H1 (cell line): ENCODE measurements around the gene MCM3AP. TPM values are rescaled to one million over a fixed set of nuclear protein-coding genes. Genes with fewer than 3 reads are reported as not detected.

Experiments
- CTCF ChIA-PET: fragments of 300-600 bp; sonication (Branson Sonifier 250); formaldehyde crosslinking; loops from one replicate; lab custom pipeline; 2021; ENCODE audit not compliant: partially characterized antibody; lab: Charles Lee
- POLR2A ChIA-PET: fragments of 300-600 bp; sonication (Branson Sonifier 250); formaldehyde crosslinking; loops from one replicate; lab custom pipeline; 2021; ENCODE audit warnings: inconsistent platforms; ENCODE audit not compliant: partially characterized antibody; lab: Charles Lee
- DNase-seq, 2 experiments: peaks; one replicate each; pipeline versions ENCODE4 v3.0.0 to v3.0.0-alpha.2; 2010 to 2022; ENCODE audit warnings: low spot score in 2 of 2, low read depth in 1 of 2, mixed read lengths in 1 of 2
- FAIRE-seq: peaks from 2 replicates; lab custom pipeline; 2011; peaks lifted over from hg19 to GRCh38; lab: Jason Lieb, UNC
- H2AFZ ChIP-seq: 2 replicates; pipeline ENCODE4 v1.8.1; 2012; ENCODE audit warnings: low read length, inconsistent platforms
- H2AK5ac ChIP-seq: 2 replicates; pipeline ENCODE4 v1.6.1; 2013; ENCODE audit warnings: low read depth, low read length
- H2BK120ac ChIP-seq: replicated peaks from 2 replicates; pipeline ENCODE3; 2013; ENCODE audit warnings: low read depth, low read length, inconsistent platforms
- H2BK12ac ChIP-seq: 2 replicates; pipeline ENCODE4 v1.6.1; 2013; ENCODE audit warnings: low read depth, low read length
- H2BK15ac ChIP-seq: 2 replicates; pipeline ENCODE4 v1.6.1; 2013; ENCODE audit warnings: low read length
- H2BK20ac ChIP-seq: 2 replicates; pipeline ENCODE4 v1.6.1; 2013; ENCODE audit warnings: low read length
- H2BK5ac ChIP-seq: 2 replicates; pipeline ENCODE4 v1.6.1; 2013; ENCODE audit warnings: low read depth, low read length
- H3K14ac ChIP-seq: 2 replicates; pipeline ENCODE4 v1.6.1; 2013; ENCODE audit warnings: inconsistent platforms; ENCODE audit not compliant: insufficient read length
- H3K18ac ChIP-seq: 2 replicates; pipeline ENCODE4 v1.6.1; 2013; ENCODE audit warnings: low read length; ENCODE audit errors: extremely low read depth
- H3K23ac ChIP-seq: 2 replicates; pipeline ENCODE4 v1.6.1; 2013; ENCODE audit warnings: inconsistent platforms; ENCODE audit not compliant: insufficient read length
- H3K23me2 ChIP-seq: 2 replicates; pipeline ENCODE4 v1.6.1; 2013; ENCODE audit warnings: low read depth, low read length
- H3K27ac ChIP-seq: 2 replicates; pipeline ENCODE4 v1.6.1; 2011; ENCODE audit warnings: low read depth, low read length, inconsistent platforms
- H3K27me3 ChIP-seq, 4 experiments: replicated peaks in 1 of 4; 1 replicate in 1 of 4; 2 replicates in 3 of 4; pipeline versions ENCODE4 v1.6.1 to v1.8.1; 2011 to 2013; ENCODE audit warnings: low read length in 3 of 4, mild to moderate bottlenecking in 3 of 4, inconsistent platforms in 2 of 4, mixed read lengths in 2 of 4, moderate library complexity in 1 of 4; ENCODE audit not compliant: control insufficient read depth in 3 of 4, insufficient read depth in 3 of 4; ENCODE audit errors: extremely low read depth in 1 of 4
- H3K36me3 ChIP-seq, 4 experiments: 2 replicates each; pipeline versions ENCODE4 v1.6.1 to v1.8.1; 2011 to 2013; ENCODE audit warnings: mild to moderate bottlenecking in 4 of 4, low read length in 3 of 4, moderate library complexity in 2 of 4, control low read depth in 1 of 4, inconsistent platforms in 1 of 4; ENCODE audit not compliant: insufficient read depth in 4 of 4, control insufficient read depth in 2 of 4
- H3K4ac ChIP-seq: replicated peaks from 2 replicates; pipeline ENCODE3; 2013; ENCODE audit warnings: low read length, low read depth, mixed read lengths, inconsistent platforms; ENCODE audit not compliant: insufficient read length
- H3K4me1 ChIP-seq, 4 experiments: replicated peaks in 1 of 4; 1 replicate in 1 of 4; 2 replicates in 3 of 4; pipeline versions ENCODE4 v1.6.1 to v1.8.1; 2011 to 2013; ENCODE audit warnings: low read length in 3 of 4, inconsistent platforms in 2 of 4, mixed read lengths in 1 of 4; ENCODE audit not compliant: insufficient read depth in 4 of 4, control insufficient read depth in 3 of 4
- H3K4me2 ChIP-seq, 2 experiments: 2 replicates each; pipeline versions ENCODE4 v1.6.1 to v1.8.1; 2011 to 2013; ENCODE audit warnings: low read depth in 2 of 2, low read length in 2 of 2, control low read depth in 1 of 2, inconsistent platforms in 1 of 2, mild to moderate bottlenecking in 1 of 2; ENCODE audit not compliant: insufficient read depth in 1 of 2
- H3K4me3 ChIP-seq, 4 experiments: fragments of 200-600, 300-600 bp in 1 of 4; sonication (generic), shearing (Covaris generic), sonication (Bioruptor Twin) in 1 of 4; 2 replicates each; pipeline versions ENCODE4 v1.5.1 to v1.8.1; 2011 to 2016; ENCODE audit warnings: low read length in 4 of 4, low read depth in 3 of 4, control low read depth in 2 of 4, inconsistent platforms in 2 of 4, mild to moderate bottlenecking in 2 of 4, mixed read lengths in 1 of 4, moderate library complexity in 1 of 4; ENCODE audit not compliant: insufficient read depth in 2 of 4; ENCODE audit errors: extremely low read depth in 1 of 4
- H3K56ac ChIP-seq: replicated peaks from 2 replicates; pipeline ENCODE3; 2013; ENCODE audit warnings: low read depth, mild to moderate bottlenecking, mixed read lengths, low read length, inconsistent platforms; ENCODE audit not compliant: insufficient read length
- H3K79me1 ChIP-seq: 2 replicates; pipeline ENCODE4 v1.6.1; 2013; ENCODE audit warnings: low read depth, low read length, control low read depth
- H3K79me2 ChIP-seq, 2 experiments: 2 replicates each; pipeline versions ENCODE4 v1.6.1 to v1.8.1; 2012 to 2013; ENCODE audit warnings: low read length in 2 of 2, mild to moderate bottlenecking in 2 of 2, inconsistent platforms in 1 of 2; ENCODE audit not compliant: insufficient read depth in 2 of 2, control insufficient read depth in 1 of 2
- H3K9ac ChIP-seq, 4 experiments: replicated peaks in 1 of 4; 1 replicate in 1 of 4; 2 replicates in 3 of 4; pipeline versions ENCODE4 v1.6.1 to v1.8.1; 2011 to 2013; ENCODE audit warnings: low read depth in 3 of 4, low read length in 3 of 4, control low read depth in 2 of 4, mild to moderate bottlenecking in 2 of 4, moderate library complexity in 2 of 4, inconsistent platforms in 1 of 4; ENCODE audit errors: extremely low read depth in 1 of 4
- H3K9me3 ChIP-seq, 2 experiments: 2 replicates each; pipeline versions ENCODE4 v1.6.1 to v1.8.1; 2012 to 2013; ENCODE audit warnings: mild to moderate bottlenecking in 2 of 2, moderate library complexity in 2 of 2, control low read depth in 1 of 2, inconsistent platforms in 1 of 2, low read depth in 1 of 2, low read length in 1 of 2, mixed read lengths in 1 of 2; ENCODE audit not compliant: insufficient read depth in 2 of 2
- H4K20me1 ChIP-seq, 2 experiments: replicated peaks in 1 of 2; 2 replicates each; pipeline versions ENCODE3 to v1.8.1; 2011 to 2013; ENCODE audit warnings: inconsistent platforms in 2 of 2, low read length in 2 of 2, mild to moderate bottlenecking in 1 of 2; ENCODE audit not compliant: insufficient read depth in 2 of 2, control insufficient read depth in 1 of 2
- H4K5ac ChIP-seq: 2 replicates; pipeline ENCODE4 v1.6.1; 2013; ENCODE audit warnings: low read length, low read depth, mixed read lengths, inconsistent platforms; ENCODE audit not compliant: insufficient read length
- H4K8ac ChIP-seq: 2 replicates; pipeline ENCODE4 v1.8.0; 2013; ENCODE audit warnings: mild to moderate bottlenecking, moderate library complexity, low read length, inconsistent platforms; ENCODE audit not compliant: insufficient read depth; ENCODE audit errors: extremely low read depth
- H4K91ac ChIP-seq: replicated peaks from 2 replicates; pipeline ENCODE3; 2013; ENCODE audit warnings: low read length, mixed read lengths, inconsistent platforms; ENCODE audit not compliant: insufficient read length
- ATF3 ChIP-seq: IDR thresholded peaks from 2 replicates; pipeline ENCODE4 v1.6.1; 2011; ENCODE audit warnings: low read depth, mild to moderate bottlenecking, low read length; ENCODE audit not compliant: insufficient read depth
- CTBP2 ChIP-seq: IDR thresholded peaks from 2 replicates; pipeline ENCODE4 v1.7.0; 2011; ENCODE audit warnings: borderline replicate concordance, mild to moderate bottlenecking, moderate library complexity, mixed read lengths, low read length; ENCODE audit not compliant: insufficient read depth, insufficient read length
- GABPA ChIP-seq: IDR thresholded peaks from 2 replicates; pipeline ENCODE4 v1.6.1; 2011; ENCODE audit warnings: mild to moderate bottlenecking, low read length, moderate library complexity, borderline replicate concordance; ENCODE audit not compliant: insufficient read depth
- JUN ChIP-seq: IDR thresholded peaks from 2 replicates; pipeline ENCODE4 v1.6.1; 2011; ENCODE audit warnings: low read depth, mild to moderate bottlenecking, improper control_type of control experiment, low read length
- NANOG ChIP-seq: IDR thresholded peaks from 2 replicates; pipeline ENCODE4 v1.6.1; 2011; ENCODE audit warnings: low read length, low read depth, mild to moderate bottlenecking, inconsistent platforms; ENCODE audit not compliant: insufficient read depth, poor library complexity, severe bottlenecking
- RXRA ChIP-seq: IDR thresholded peaks from 2 replicates; pipeline ENCODE4 v1.6.1; 2011; ENCODE audit warnings: low read depth, mild to moderate bottlenecking, low read length, moderate library complexity; ENCODE audit not compliant: insufficient read depth
- SIN3A ChIP-seq, 2 experiments: IDR thresholded peaks in 1 of 2; conservative IDR thresholded peaks in 1 of 2; 2 replicates each; pipeline ENCODE4 v1.6.1; 2011 to 2012; ENCODE audit warnings: low read length in 2 of 2, improper control_type of control experiment in 1 of 2, low read depth in 1 of 2, mild to moderate bottlenecking in 1 of 2
- SIRT6 ChIP-seq: IDR thresholded peaks from one replicate; pipeline ENCODE4 v1.7.1; 2012; ENCODE audit warnings: low read length, inconsistent platforms
- SUZ12 ChIP-seq: fragments of 200-600 bp; sonication (generic); IDR thresholded peaks from 2 replicates; pipeline ENCODE4 v1.6.1; 2012; ENCODE audit warnings: mild to moderate bottlenecking, inconsistent platforms, low read length, moderate library complexity, mixed read lengths
- WGBS, 2 experiments: shearing (Covaris generic) in 1 of 2; methylation state at CpG; one replicate each; pipeline versions ENCODE4 v1.1.6 to v1.1.7; 2013 to 2015; ENCODE audit warnings: low lambda C conversion rate in 2 of 2, mixed read lengths in 2 of 2, inconsistent platforms in 1 of 2, low coverage in 1 of 2, missing lambda C conversion rate in 1 of 2; ENCODE audit not compliant: insufficient replicate concordance in 2 of 2, insufficient coverage in 1 of 2, insufficient read length in 1 of 2; ENCODE audit errors: extremely low coverage in 1 of 2, missing lambda C conversion rate in 1 of 2; 5-methylcytosine and 5-hydroxymethylcytosine counted together
- polyA plus RNA-seq, 7 experiments: library from polyadenylated mRNA; depleted of rRNA in 3 of 7; stranded (reverse) in 5 of 7; unstranded in 2 of 7; fragments of >200 nt in 5 of 7; fragments of 200-250 nt in 2 of 7; gene quantifications; 1 replicate in 5 of 7; 2 replicates in 1 of 7; 4 replicates in 1 of 7; pipeline versions ENCODE4 v1.2.1 to v1.2.3, GENCODE V29; 2011 to 2013; ENCODE audit warnings: missing spikeins in 2 of 7, mixed read lengths in 2 of 7
- total RNA-seq: library from RNA; stranded (reverse); fragmentation: NEBNext Ultra II Directional; extraction: Animal tissue kit (Norgen Biotek cat#: 25700); gene quantifications from 2 replicates; pipeline ENCODE4 v1.2.1, GENCODE V29; 2021
- TF ChIP-seq, protein P1 (sequence below), 3 experiments: IDR thresholded peaks; 1 replicate in 2 of 3; 2 replicates in 1 of 3; pipeline versions ENCODE4 v1.5.1 to v1.6.1; 2011; ENCODE audit warnings: low read length in 3 of 3, mild to moderate bottlenecking in 3 of 3, inconsistent platforms in 2 of 3, low read depth in 1 of 3, moderate library complexity in 1 of 3; ENCODE audit not compliant: insufficient read depth in 1 of 3; ENCODE audit errors: control extremely low read depth in 1 of 3

MCM3AP gene
- total and polyA plus RNA-seq, 2 of the 8 experiments (the other 6 are each of a cell fraction or from before 2014, with no cell fraction given): 37.2 to 119 TPM

- Histone ChIP-seq H3K9ac (no peak overlapping the region), H3K4me2 (no peak overlapping the region), H4K91ac (no peak overlapping the region), H3K4ac (no peak overlapping the region), H3K56ac (no peak overlapping the region), H3K79me1 (no peaks in the 10 kb centered on the region), H2AK5ac (no peak overlapping the region), H4K20me1 (peaks cover 7 to 32% of the 10 kb centered on the region in 2 experiments), H4K8ac (no peak overlapping the region), H3K4me3 (no peak overlapping the region), H3K79me2 (no peaks in the 10 kb centered on the region; a peak in 1 of 4 replicates), H3K27ac (no peak overlapping the region), H2AFZ (no peak overlapping the region), H2BK120ac (no peak overlapping the region), H2BK15ac (no peak overlapping the region), H4K5ac (no peak overlapping the region), H3K18ac (no peak overlapping the region), H3K9me3 (no peaks in the 10 kb centered on the region), H2BK5ac (no peak overlapping the region), H3K14ac (no peak overlapping the region), H2BK12ac (no peak overlapping the region), H3K23me2 (no peaks in the 10 kb centered on the region), H3K27me3 (no peaks in the 10 kb centered on the region), H3K4me1 (no peaks in the 10 kb centered on the region), H3K23ac (no peak overlapping the region), H2BK20ac (no peak overlapping the region), H3K36me3 (peaks cover 5 to 30% (median 20%) of the 10 kb centered on the region in 4 experiments)
- FAIRE-seq: no peak
- no peak for DNase-seq
- ChIA-PET CTCF (interaction anchor here (0.5 to 1.9 kb wide), 6 partner anchors 9 to 239 kb away, joined by 3 to 7 read pairs (median 3); no protein-coding TSS in a partner anchor), POLR2A (interaction anchor here (1.0 kb wide), 1 partner anchor 69 kb away, joined by 3 read pairs; no protein-coding TSS in a partner anchor)
- 93% methylated on average over 7 of the region's 7 CpGs; no CpG with 5 or more reads in 1 of the 2 experiments for WGBS, 2 experiments
- TF ChIP-seq JUN: no peak
- TF ChIP-seq, protein P1, sequence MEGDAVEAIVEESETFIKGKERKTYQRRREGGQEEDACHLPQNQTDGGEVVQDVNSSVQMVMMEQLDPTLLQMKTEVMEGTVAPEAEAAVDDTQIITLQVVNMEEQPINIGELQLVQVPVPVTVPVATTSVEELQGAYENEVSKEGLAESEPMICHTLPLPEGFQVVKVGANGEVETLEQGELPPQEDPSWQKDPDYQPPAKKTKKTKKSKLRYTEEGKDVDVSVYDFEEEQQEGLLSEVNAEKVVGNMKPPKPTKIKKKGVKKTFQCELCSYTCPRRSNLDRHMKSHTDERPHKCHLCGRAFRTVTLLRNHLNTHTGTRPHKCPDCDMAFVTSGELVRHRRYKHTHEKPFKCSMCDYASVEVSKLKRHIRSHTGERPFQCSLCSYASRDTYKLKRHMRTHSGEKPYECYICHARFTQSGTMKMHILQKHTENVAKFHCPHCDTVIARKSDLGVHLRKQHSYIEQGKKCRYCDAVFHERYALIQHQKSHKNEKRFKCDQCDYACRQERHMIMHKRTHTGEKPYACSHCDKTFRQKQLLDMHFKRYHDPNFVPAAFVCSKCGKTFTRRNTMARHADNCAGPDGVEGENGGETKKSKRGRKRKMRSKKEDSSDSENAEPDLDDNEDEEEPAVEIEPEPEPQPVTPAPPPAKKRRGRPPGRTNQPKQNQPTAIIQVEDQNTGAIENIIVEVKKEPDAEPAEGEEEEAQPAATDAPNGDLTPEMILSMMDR (IDR thresholded peaks at IDR 0.05; ENCODE audit: control extremely low read depth in 1 of 3, insufficient read depth in 1 of 3, low read depth in 1 of 3, low read length in 3 of 3): no peak
- TF ChIP-seq SUZ12: no peak
- no peak for TF ChIP-seq GABPA
- TF ChIP-seq CTBP2: no peak
- no peak for TF ChIP-seq ATF3
- no peak for TF ChIP-seq SIN3A (conservative IDR thresholded peaks at IDR 0.05 in 1 of 2, IDR thresholded peaks at IDR 0.05 in 1 of 2; ENCODE audit: low read depth in 1 of 2, low read length in 2 of 2)
- no peak for TF ChIP-seq NANOG
- TF ChIP-seq SIRT6: no peak
- TF ChIP-seq RXRA: no peak
These were observed 74.0 kb downstream of the MCM3AP start for GRCh38 chr21:46211376-46211775.
